Stimulated activated naive CD8-positive, alpha-beta T cell treated with anti-CD3 and anti-CD28 coated beads, Interleukin-15, Interleukin-2, amounts not matched to agents 100 U/mL and 50 U/mL, for 24 hours (primary cell): ENCODE data around the gene CDK15.

Source experiments
- ATAC-seq: fragments of 150-1000 bp; cut with Tn5 transposase; one replicate; pipeline ENCODE4 v1.10.0; 2021
- DNase-seq: peaks from one replicate; pipeline ENCODE4 v3.0.0; 2021

The CDK15 gene

DNA sequence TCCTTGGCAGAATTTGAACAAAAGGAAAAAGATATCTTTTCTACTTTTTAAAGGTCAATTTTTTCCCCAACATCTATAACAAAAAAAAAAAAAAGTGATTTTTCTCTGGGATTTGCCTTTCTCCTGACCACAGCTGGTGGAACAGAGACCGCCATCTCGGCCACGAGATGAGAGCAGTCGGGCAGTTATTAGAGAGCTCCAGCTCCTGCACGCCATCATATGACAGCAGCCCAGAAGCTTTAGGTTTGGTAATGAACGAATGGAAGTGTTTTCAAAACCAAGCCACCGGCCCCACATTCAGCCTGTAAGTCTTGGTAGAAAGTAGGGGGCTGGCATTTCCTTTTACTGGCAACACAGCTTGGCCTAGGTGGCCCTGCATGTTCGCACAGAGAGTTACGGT, 132.4 kb downstream of the CDK15 start:
- DNase-seq: no peak

GRCh38 chr2:201939453-201939941, 133.2 kb downstream of the CDK15 start:
- no peak for ATAC-seq
- no peak for DNase-seq

More for the DNA sequence above, 132.4 kb downstream of the CDK15 start:
- ATAC-seq: no peak

- ATAC-seq (no peak), DNase-seq (no peak)
These were observed 136.2 kb downstream of the CDK15 start for GRCh38 chr2:201942531-201942930.
